ENCODE data around the gene KDM5C.
A peak's percentile ranks its signal among the peaks of the same experiment; 100 is the strongest.

The KDM5C gene

DNA sequence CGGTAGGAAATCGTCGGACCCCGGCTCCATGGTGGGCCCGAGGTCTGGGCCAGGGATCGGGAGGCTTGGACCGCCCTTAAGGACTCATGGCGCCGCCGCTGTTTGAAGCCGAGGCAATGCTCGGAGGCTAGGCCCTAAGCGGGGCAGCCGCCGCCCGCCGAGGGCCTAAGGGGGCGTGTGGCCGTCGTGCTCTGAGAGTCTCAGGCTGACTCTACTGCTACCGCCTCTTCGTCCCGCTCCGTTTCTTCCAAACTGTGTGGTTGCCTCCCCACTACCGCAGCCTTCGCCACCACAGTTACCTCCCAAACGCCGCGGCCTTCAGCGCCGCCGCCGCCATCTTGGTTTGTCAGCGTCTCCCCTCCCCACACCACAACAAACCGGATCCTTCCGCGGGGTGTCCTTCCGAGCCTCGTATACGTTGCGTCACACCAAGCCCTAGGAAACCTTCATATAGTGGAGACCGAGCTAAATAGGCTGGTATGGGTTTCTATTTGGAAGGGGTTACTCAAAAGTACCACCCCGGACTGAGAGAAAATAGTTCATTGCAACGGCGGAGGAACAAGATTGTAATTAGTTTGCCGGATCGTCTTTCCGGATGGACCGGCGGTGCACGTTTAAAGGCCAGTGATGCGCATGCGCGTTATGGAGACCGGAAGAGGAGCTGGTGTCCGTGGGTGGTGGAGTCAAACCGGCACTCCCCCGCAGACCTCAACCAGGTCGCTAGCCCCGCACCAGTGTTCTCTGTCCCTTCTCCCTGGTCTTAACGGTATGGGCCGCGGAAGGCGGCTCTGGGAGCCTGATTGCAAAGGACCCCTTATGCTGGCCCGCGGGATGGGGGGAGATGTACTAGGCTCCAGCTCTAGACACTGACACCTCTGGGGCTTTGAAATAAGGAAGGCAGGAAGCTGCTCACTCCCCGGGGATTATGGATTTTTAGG lies at the start of gene KDM5C:
Gene KDM5C (minus strand): TSS at position 348 of the 938 bp plus-strand sequence. CDS start 318 bp downstream, at position 30.
- peak; percentile 91 for DNase-seq

DNA sequence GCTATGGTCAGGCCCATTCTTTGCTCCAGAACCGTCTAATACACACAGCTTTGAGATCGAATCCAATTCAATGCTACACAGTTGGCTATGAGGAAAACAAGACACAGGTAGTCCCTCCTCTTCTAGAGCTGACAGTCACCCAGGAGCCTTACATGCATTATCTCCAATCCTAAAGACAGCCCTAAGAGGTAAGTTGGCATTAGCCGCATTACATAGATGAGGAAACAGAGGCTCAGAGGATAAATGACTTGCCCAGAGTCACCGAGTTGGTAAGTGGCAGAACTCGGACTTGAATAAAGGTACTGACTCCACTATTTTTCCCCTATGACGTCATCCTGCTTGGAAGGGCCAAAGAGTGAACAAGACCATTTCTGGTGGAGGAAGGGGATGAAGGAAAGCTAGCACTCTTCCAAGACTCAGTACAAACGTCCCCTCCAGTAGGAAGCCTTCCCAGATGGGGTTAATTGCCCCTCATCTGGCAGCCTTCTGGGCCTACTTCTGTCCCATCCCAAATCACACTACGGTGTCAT lies 47.9 kb upstream of the KDM5C start:
- no peak for DNase-seq

- no peak for DNase-seq
These were observed 44.6 kb upstream of the KDM5C start for GRCh38 chrX:53269536-53270107.

- no peak for DNase-seq
These were observed 43.2 kb upstream of the KDM5C start for GRCh38 chrX:53268173-53268572.

GRCh38 chrX:53266914-53267313 lies 41.9 kb upstream of the KDM5C start:
- no peak for DNase-seq

DNA sequence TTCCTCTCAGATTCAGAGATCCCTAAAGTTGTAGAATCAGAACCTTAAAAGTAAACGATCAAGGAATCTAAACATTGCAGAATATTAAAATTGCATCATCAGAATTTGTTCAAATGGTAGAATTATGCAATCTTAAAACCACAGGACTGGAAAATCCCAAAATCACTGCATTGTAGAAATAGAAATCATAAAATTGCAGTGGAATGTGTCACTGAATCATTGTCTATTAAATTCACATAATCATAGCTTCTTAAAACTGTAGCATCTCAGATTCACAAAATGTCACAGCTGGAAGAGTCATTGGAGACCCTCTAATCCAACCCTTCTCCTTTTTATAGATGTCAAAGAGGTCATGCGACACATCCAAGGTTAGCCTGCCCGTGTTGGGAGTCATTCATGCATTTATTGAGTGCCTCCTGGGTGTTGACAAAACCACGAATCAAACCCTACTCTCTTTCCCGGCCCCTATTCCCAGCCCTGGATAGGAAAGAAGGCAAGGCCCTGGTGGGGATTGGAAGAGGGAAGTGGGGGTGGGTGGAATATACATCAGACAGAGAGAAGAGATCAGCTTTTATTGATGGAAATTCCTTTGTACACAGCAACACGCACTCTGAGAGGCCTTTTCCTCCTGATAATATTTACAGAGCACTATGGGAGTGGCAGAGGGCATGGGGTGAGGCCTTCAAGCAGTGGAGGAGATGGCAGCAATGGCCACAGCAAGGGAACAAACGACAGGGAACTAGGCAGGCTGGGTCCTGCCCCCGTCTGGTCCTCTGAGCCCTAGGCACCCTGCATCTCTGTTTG lies 41.0 kb upstream of the KDM5C start:
- DNase-seq = peak; percentile 75

GRCh38 chrX:53263597-53264094 lies 38.6 kb upstream of the KDM5C start:
- DNase-seq = peak; percentile 79

GRCh38 chrX:53262918-53263394 lies 37.9 kb upstream of the KDM5C start:
- DNase-seq = peak; percentile 54

- DNase-seq = no peak
These were observed 37.3 kb upstream of the KDM5C start for GRCh38 chrX:53262189-53262917.

DNA sequence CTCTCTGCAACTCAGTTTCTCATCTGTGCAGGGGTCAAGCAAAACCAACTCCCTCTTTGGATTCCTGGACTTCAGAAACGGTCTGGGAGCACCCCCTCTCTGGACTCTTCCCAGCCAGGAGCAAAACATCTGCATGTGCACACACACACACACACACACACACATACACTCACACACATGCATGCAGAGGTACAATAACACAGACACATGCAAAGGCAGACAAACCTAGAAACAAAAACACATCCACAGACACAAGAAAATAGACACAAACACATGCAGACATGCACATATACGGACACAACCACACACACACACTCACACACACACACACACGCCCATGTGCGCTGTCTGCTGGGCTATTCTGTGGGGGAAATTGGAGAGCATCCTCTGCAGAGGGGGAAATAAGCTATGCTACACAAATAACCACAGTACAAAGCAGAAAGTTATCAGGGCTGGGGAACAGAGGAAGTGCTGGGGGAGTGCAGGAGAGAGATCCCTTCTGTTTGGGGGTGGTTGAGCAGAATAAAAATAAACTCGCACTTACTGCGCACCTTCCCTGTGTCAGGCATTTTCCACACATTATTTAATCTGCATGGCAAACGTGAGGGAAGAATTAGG lies 36.5 kb upstream of the KDM5C start:
- peak; percentile 26 for DNase-seq

DNA sequence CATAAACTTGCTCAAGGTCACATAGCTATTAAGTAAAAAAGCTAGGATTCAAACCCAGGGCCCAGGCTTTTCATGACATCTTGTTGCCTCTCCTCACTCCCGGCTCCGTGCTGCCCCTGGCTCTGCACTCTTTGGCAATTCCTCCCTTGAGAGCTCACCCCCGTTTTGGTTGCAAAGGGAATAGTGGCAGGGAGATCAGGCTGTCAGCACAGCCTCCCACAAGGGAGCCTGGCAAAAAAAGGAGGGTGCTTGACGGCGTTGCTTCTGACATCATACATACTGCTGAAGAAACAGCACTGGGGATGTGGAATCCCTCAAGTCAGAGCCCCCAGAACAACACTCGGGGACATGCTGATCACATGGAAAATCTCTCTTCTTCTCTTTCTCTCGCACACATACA lies 35.8 kb upstream of the KDM5C start:
- DNase-seq = no peak

DNA sequence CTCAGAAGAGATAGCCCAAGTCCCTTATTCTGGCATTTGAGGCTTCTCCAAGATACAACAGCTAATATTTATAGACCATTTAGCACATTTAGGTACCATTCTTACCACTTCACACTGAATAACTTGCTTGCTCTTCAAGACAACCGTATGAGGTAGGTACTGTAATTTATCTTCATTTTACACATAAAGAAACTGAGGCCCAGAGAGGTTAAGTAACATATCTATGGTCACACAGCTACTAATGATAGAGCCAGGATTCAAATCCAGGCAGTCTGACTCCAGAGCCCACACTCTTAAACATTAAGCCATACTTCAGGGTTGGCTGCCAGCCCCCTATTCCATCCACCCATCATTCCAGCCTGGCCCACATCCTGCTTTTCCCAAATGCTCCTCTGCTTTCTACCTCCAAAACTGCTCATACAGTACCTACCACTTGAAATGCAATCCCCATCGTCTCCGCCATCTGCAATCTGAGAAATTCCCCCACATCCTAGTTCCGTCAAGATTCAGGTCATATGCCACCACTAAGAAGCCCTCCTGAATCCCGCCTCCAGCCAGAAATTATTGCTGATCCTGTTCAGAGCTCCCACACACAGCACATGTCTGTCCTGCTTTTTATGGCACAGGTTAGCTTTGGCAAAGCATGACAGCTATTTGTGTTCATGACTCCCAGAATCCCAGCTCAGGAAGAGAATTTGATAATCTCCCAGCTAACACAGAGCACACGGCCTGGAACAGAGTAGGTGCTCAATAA lies 32.8 kb upstream of the KDM5C start:
- no peak for DNase-seq

GRCh38 chrX:53257166-53257565 lies 32.2 kb upstream of the KDM5C start:
- no peak for DNase-seq

- no peak for DNase-seq
These were observed 31.5 kb upstream of the KDM5C start for GRCh38 chrX:53256446-53257041.

DNA sequence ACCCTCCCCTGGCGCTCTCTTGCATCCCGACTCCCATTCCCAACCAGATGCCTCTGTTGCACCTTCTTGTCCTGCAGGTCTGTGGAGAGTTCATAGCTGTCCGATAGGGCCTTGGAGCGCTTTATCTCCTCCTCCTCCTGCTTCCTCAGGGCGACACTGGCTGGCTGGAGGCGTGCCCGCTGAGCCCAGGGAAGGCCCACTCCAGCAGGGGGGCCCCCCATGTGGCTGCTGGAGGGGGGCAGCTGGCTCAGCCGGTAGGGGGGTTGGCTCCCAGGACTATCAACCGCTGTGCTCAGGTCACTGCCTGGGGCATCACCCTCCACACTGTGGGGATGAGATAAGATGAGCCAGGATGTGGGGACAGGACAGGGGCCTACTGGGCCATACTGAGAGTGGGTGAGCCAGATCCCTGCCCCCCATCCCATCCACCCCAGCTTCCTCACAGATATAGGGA lies 30.8 kb upstream of the KDM5C start:
- DNase-seq = no peak

- no peak for DNase-seq
These were observed 29.8 kb upstream of the KDM5C start for GRCh38 chrX:53254570-53255461.

- DNase-seq = no peak
These were observed 28.4 kb upstream of the KDM5C start for GRCh38 chrX:53253293-53254020.

DNA sequence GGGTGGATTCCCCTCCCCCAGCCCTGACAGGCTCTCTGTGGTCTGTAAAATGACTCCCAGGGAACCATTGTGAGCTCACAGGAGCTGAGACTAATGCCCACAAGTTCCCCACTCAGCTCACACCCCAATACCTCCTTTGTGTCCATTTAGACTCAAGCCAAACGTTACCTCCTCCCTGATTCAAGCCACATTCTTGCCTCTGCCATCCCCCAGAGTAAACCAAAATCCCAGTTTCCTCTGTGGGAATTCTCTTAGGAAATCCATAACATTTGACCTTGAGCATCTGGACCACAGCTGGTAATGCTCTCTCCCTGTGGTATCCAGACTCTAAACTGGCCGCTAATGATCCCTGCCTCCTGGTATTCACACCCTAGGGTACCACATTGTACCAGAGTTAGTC lies 26.3 kb upstream of the KDM5C start:
- no peak for DNase-seq

DNA sequence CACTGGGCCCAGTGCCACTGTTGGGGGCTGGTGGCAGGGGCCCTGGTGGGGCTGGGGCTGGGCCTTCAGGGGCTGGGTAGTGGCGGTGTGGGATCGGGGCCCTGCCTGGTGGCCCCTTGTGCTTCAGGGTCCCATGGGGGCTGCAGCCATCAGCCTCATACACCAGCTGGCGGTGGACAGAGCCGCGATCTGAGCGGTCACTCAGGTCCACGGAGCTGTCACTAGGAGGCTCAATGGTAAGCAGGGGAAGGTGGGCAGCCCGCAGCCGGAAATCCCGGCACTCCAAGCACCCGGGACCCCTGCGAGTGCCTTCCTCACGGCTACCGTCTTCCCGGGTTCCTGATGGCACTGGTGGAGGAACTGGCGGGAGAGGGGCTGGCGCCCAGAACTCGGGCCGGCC lies 25.5 kb upstream of the KDM5C start:
- no peak for DNase-seq

Data from fibroblast of skin of right biceps (primary cell).